OCI-LY1 (cell line): ENCODE measurements around the gene DLX3.

Experiments
- CTCF ChIP-seq: fragments of 200-600 bp; sonication (generic), shearing (Covaris generic); IDR thresholded peaks from 2 replicates; pipeline ENCODE4 v1.5.1; 2017; ENCODE audit warnings: mild to moderate bottlenecking, antibody characterized with exemption, low read length, moderate library complexity, mixed read lengths
- EZH2 ChIP-seq: fragments of 200-600 bp; sonication (generic), shearing (Covaris generic); IDR thresholded peaks from 2 replicates; pipeline ENCODE4 v1.8.0; 2017; ENCODE audit warnings: borderline replicate concordance, mixed run types, mild to moderate bottlenecking, antibody characterized with exemption, low read length, moderate library complexity, mixed read lengths

- TF ChIP-seq CTCF (no peak), EZH2 (no peak)
Measured at GRCh38 chr17:49978501-49978900, 16.5 kb downstream of the DLX3 start.
